Adrenal gland (tissue), 12 donors: ENCODE measurements around the gene ADSS1. TPM values are rescaled to one million over a fixed set of nuclear protein-coding genes. Genes with fewer than 3 reads are reported as not detected.

ENCODE experiments used
- DNase-seq, 7 donors: peaks; one replicate each; pipeline ENCODE4 v3.0.0-alpha.2; 2019 to 2020
- H3K27ac ChIP-seq, 5 donors: fragments of 200-600 bp; sonication (generic) in 4 of 5; 1 replicate in 3 of 5; 2 replicates in 2 of 5; pipeline versions ENCODE4 v1.5.1 to v1.8.0; 2016 to 2020; ENCODE audit warnings: mild to moderate bottlenecking in 1 of 5
- H3K27me3 ChIP-seq: fragments of 200-600 bp; 2 replicates; pipeline ENCODE4 v1.8.0; 2021
- H3K36me3 ChIP-seq, 2 donors: fragments of 200-600 bp; replicated peaks in 1 of 2; 1 replicate in 1 of 2; 2 replicates in 1 of 2; pipeline versions ENCODE4 v1.5.1 to v1.8.0; 2018 to 2022
- H3K4me1 ChIP-seq, 2 donors: fragments of 200-600 bp; replicated peaks in 1 of 2; 1 replicate in 1 of 2; 2 replicates in 1 of 2; pipeline versions ENCODE4 v1.5.1 to v1.8.0; 2018 to 2021
- H3K4me3 ChIP-seq, 4 donors: fragments of 200-600 bp; sonication (generic) in 3 of 4; one replicate each; pipeline ENCODE4 v1.5.1; 2016 to 2018
- H3K9me3 ChIP-seq, 3 donors: fragments of 200-600 bp; sonication (generic) in 1 of 3; replicated peaks in 1 of 3; 1 replicate in 2 of 3; 2 replicates in 1 of 3; pipeline versions ENCODE4 v1.5.1 to v1.8.0; 2016 to 2021
- CTCF ChIP-seq, 6 experiments: fragments of 450-650 bp in 4 of 6; fragments of 200-600 bp in 2 of 6; sonication (generic) in 1 of 6; IDR thresholded peaks; 1 replicate in 5 of 6; 2 replicates in 1 of 6; pipeline versions ENCODE4 v1.5.1 to v1.8.0; 2016 to 2021; ENCODE audit warnings: antibody characterized with exemption in 6 of 6, mild to moderate bottlenecking in 2 of 6, moderate library complexity in 1 of 6
- POLR2A ChIP-seq, 2 donors: fragments of 450-650 bp; IDR thresholded peaks; one replicate each; pipeline ENCODE4 v1.6.1; 2017; ENCODE audit warnings: antibody characterized with exemption in 2 of 2, mild to moderate bottlenecking in 2 of 2, moderate library complexity in 1 of 2
- WGBS, 4 donors: extraction: QIAGEN DNeasy Blood & Tissue Kit in 2 of 4; methylation state at CpG; one replicate each; pipeline versions ENCODE4 v1.1.5 to v1.1.7; 2013 to 2017; 5-methylcytosine and 5-hydroxymethylcytosine counted together
- intact Hi-C, 2 donors: fragments of 100-400 bp; cut with DNase I; formaldehyde crosslinking; loops; one replicate each; pipeline versions ENCODE4 v1.14.1 to v1.15.0; 2022 to 2023
- polyA plus RNA-seq, 3 donors: library from polyadenylated mRNA; stranded (reverse); fragments of 200-250 nt in 2 of 3; fragments of 350-450 nt in 1 of 3; fragmentation: Illumina TruSeq in 1 of 3; extraction: RNeasy Lipid Tissue Mini Kit (QIAGEN cat#74804) in 1 of 3; gene quantifications; one replicate each; pipeline ENCODE4 v1.2.3, GENCODE V29; 2013 to 2014
- total RNA-seq, 9 donors: library from RNA; depleted of rRNA in 4 of 9; stranded (reverse); fragments of >200 nt in 4 of 9; fragments of 120-200 nt in 1 of 9; fragmentation: NEBNext Ultra II Directional in 1 of 9; extraction: Animal tissue kit (Norgen Biotek cat#: 25700) in 1 of 9; gene quantifications; one replicate each; pipeline versions ENCODE4 v1.1.0 to v1.2.4, GENCODE V29; 2013 to 2023
- donor health status: healthy with polysubstance abuse.
- donor health status: Bipolar disorder and iron deficiency.
- donor health status: DM: yes; HTN: yes; CAD: no.
- donor health status: DM: no; HTN: no; CAD: no.
- donor health status: DM: no; HTN: no; CAD: no.
- donor health status: DM: yes; HTN: yes; CAD: no.

The ADSS1 gene
- total and polyA plus RNA-seq, 12 donors, result 4.0 to 39.1 (median 16.9) TPM

GRCh38 chr14:104783484-104784217, 59.6 kb downstream of the ADSS1 start:
- H3K4me3 ChIP-seq, result no peak overlapping the region
- peaks cover 0 to 13% of the 10 kb centered on the region in 2 donors for H3K36me3 ChIP-seq
- no peaks in the 10 kb centered on the region for H3K27me3 ChIP-seq
- peak overlapping the region in 1 of 5 donors; percentile 34 for H3K27ac ChIP-seq
- no peak for DNase-seq
- TF ChIP-seq POLR2A (IDR thresholded peaks at IDR 0.05), result no peak
- no peak for TF ChIP-seq CTCF (IDR thresholded peaks at IDR 0.05)
- H3K9me3 ChIP-seq, result no peaks in the 10 kb centered on the region
- peaks cover 5 to 34% of the 10 kb centered on the region in 2 donors for H3K4me1 ChIP-seq
- intact Hi-C loops, result no loop called here
- WGBS, 4 donors, result 80 to 88% (median 86%) methylated on average over 11 to 16 of the region's 16 CpGs

GRCh38 chr14:104784218-104784568, 60.2 kb downstream of the ADSS1 start:
- TF ChIP-seq POLR2A (IDR thresholded peaks at IDR 0.05) (no peak), CTCF (IDR thresholded peaks at IDR 0.05) (no peak)
- H3K4me3 ChIP-seq, result no peak overlapping the region
- H3K4me1 ChIP-seq, result peaks cover 10 to 39% of the 10 kb centered on the region in 2 donors
- H3K36me3 ChIP-seq, result peaks cover 0 to 13% of the 10 kb centered on the region in 2 donors
- H3K27me3 ChIP-seq, result no peaks in the 10 kb centered on the region
- intact Hi-C loops, result no loop called here
- no peaks in the 10 kb centered on the region for H3K9me3 ChIP-seq
- no peak for DNase-seq
- peak overlapping the region in 1 of 5 donors; percentile 34 for H3K27ac ChIP-seq
- WGBS, 4 donors, result 76 to 95% (median 86%) methylated on average over 3 to 9 of the region's 9 CpGs

GRCh38 chr14:104784846-104785707, 61.0 kb downstream of the ADSS1 start:
- peaks cover 0 to 11% of the 10 kb centered on the region in 2 donors for H3K36me3 ChIP-seq
- peaks cover 18 to 48% of the 10 kb centered on the region in 2 donors for H3K4me1 ChIP-seq

More at GRCh38 chr14:104784846-104785707, 61.0 kb downstream of the ADSS1 start:
- H3K27ac ChIP-seq, result peak overlapping the region in 1 of 5 donors; percentile 34
- H3K9me3 ChIP-seq, result no peaks in the 10 kb centered on the region
- DNase-seq, result peak in 3 of 7 donors; percentile 63 to 79 (median 64)
- H3K4me3 ChIP-seq, result no peak overlapping the region
- 74 to 85% (median 77%) methylated on average over 10 to 36 of the region's 36 CpGs for WGBS, 4 donors
- intact Hi-C loops, result no loop called here
- H3K27me3 ChIP-seq, result no peaks in the 10 kb centered on the region
- TF ChIP-seq POLR2A (IDR thresholded peaks at IDR 0.05) (no peak), CTCF (IDR thresholded peaks at IDR 0.05) (no peak)
